H9 (cell line): ENCODE data around the gene OR2G3. TPM values are rescaled to one million over a fixed set of nuclear protein-coding genes. Genes with fewer than 3 reads are reported as not detected.

Source experiments
- DNase-seq: peaks from one replicate; pipeline ENCODE4 v3.0.0-alpha.2; 2017
- H2AFZ ChIP-seq: one replicate; pipeline ENCODE4 v1.6.1; 2013; ENCODE audit warnings: mild to moderate bottlenecking, low read length, control low read depth, moderate library complexity
- H2AK5ac ChIP-seq: 2 replicates; pipeline ENCODE4 v1.6.1; 2013; ENCODE audit warnings: low read length, control low read depth, mixed read lengths; ENCODE audit not compliant: insufficient read length
- H2BK120ac ChIP-seq: one replicate; pipeline ENCODE4 v1.6.1; 2013; ENCODE audit warnings: low read depth, mild to moderate bottlenecking, low read length, control low read depth, inconsistent platforms; ENCODE audit not compliant: poor library complexity, severe bottlenecking
- H2BK12ac ChIP-seq: 2 replicates; pipeline ENCODE4 v1.6.1; 2013; ENCODE audit warnings: low read length, control low read depth, mixed read lengths, low read depth; ENCODE audit not compliant: insufficient read length
- H2BK15ac ChIP-seq: 2 replicates; pipeline ENCODE4 v1.6.1; 2013; ENCODE audit warnings: low read depth, low read length, control low read depth
- H2BK20ac ChIP-seq: one replicate; pipeline ENCODE4 v1.6.1; 2013; ENCODE audit warnings: low read depth, mild to moderate bottlenecking, low read length, control low read depth, inconsistent platforms; ENCODE audit not compliant: poor library complexity, severe bottlenecking
- H2BK5ac ChIP-seq: 2 replicates; pipeline ENCODE4 v1.6.1; 2013; ENCODE audit warnings: low read length, control low read depth, mixed read lengths; ENCODE audit not compliant: insufficient read length
- H3K14ac ChIP-seq: 2 replicates; pipeline ENCODE4 v1.6.1; 2013; ENCODE audit warnings: low read length, control low read depth; ENCODE audit not compliant: insufficient read depth
- H3K18ac ChIP-seq: 2 replicates; pipeline ENCODE4 v1.6.1; 2013; ENCODE audit warnings: low read depth, mild to moderate bottlenecking, mixed read lengths, low read length, control low read depth; ENCODE audit not compliant: insufficient read length
- H3K23ac ChIP-seq: 2 replicates; pipeline ENCODE4 v1.6.1; 2013; ENCODE audit warnings: low read length, control low read depth, mixed read lengths, low read depth; ENCODE audit not compliant: insufficient read length
- H3K23me2 ChIP-seq: 2 replicates; pipeline ENCODE4 v1.6.1; 2013; ENCODE audit warnings: low read depth, mild to moderate bottlenecking, mixed read lengths, low read length, control low read depth; ENCODE audit not compliant: insufficient read length, poor library complexity, severe bottlenecking
- H3K27ac ChIP-seq: 2 replicates; pipeline ENCODE4 v1.5.1; 2013; ENCODE audit warnings: low read length, control low read depth, mixed read lengths, low read depth; ENCODE audit not compliant: insufficient read length
- H3K27me3 ChIP-seq: 2 replicates; pipeline ENCODE4 v1.6.1; 2013; ENCODE audit warnings: low read length, control low read depth, inconsistent platforms; ENCODE audit not compliant: insufficient read depth
- H3K4ac ChIP-seq: 2 replicates; pipeline ENCODE4 v1.6.1; 2013; ENCODE audit warnings: low read depth, mild to moderate bottlenecking, control low read depth, inconsistent platforms, low read length, moderate library complexity
- H3K4me1 ChIP-seq: 2 replicates; pipeline ENCODE4 v1.6.1; 2013; ENCODE audit warnings: low read length, control low read depth, inconsistent platforms; ENCODE audit not compliant: insufficient read depth
- H3K4me2 ChIP-seq: 2 replicates; pipeline ENCODE4 v1.6.1; 2013; ENCODE audit warnings: low read length, control low read depth, mixed read lengths; ENCODE audit not compliant: insufficient read length, insufficient read depth
- H3K56ac ChIP-seq: 2 replicates; pipeline ENCODE4 v1.6.1; 2013; ENCODE audit warnings: low read depth, mild to moderate bottlenecking, mixed read lengths, low read length, control low read depth; ENCODE audit not compliant: insufficient read length
- H3K79me1 ChIP-seq: 2 replicates; pipeline ENCODE4 v1.6.1; 2013; ENCODE audit warnings: low read depth, mild to moderate bottlenecking, moderate library complexity, low read length, control low read depth, inconsistent platforms; ENCODE audit not compliant: insufficient read depth, poor library complexity, severe bottlenecking
- H3K79me2 ChIP-seq: 2 replicates; pipeline ENCODE4 v1.6.1; 2013; ENCODE audit warnings: low read length, control low read depth, inconsistent platforms; ENCODE audit not compliant: insufficient read depth
- H3K9ac ChIP-seq: 2 replicates; pipeline ENCODE4 v1.6.1; 2013; ENCODE audit warnings: low read length, control low read depth, mixed read lengths; ENCODE audit not compliant: insufficient read length; ENCODE audit errors: extremely low read depth
- H3K9me3 ChIP-seq: one replicate; pipeline ENCODE4 v1.6.1; 2013; ENCODE audit warnings: low read depth, low read length, inconsistent platforms; ENCODE audit not compliant: control insufficient read depth
- H3T11ph ChIP-seq: one replicate; pipeline ENCODE4 v1.6.1; 2013; ENCODE audit warnings: mild to moderate bottlenecking, low read length, control low read depth, inconsistent platforms
- H4K20me1 ChIP-seq: one replicate; pipeline ENCODE4 v1.6.1; 2013; ENCODE audit not compliant: control insufficient read depth, insufficient read length, insufficient read depth
- H4K5ac ChIP-seq: 2 replicates; pipeline ENCODE4 v1.6.1; 2013; ENCODE audit warnings: low read depth, mild to moderate bottlenecking, mixed read lengths, low read length, control low read depth; ENCODE audit not compliant: insufficient read length
- H4K8ac ChIP-seq: replicated peaks from 2 replicates; pipeline ENCODE4 v1.6.1; 2013; ENCODE audit warnings: low read length, control low read depth, mixed read lengths, low read depth; ENCODE audit not compliant: insufficient read length
- H4K91ac ChIP-seq: 2 replicates; pipeline ENCODE4 v1.6.1; 2013; ENCODE audit warnings: low read depth, mild to moderate bottlenecking, moderate library complexity, mixed read lengths, low read length, control low read depth; ENCODE audit not compliant: insufficient read length
- H3K27ac Mint-ChIP-seq, 3 experiments: 2 replicates in 2 of 3; 3 replicates in 1 of 3; pipeline ENCODE4 v1.8.0; 2020 to 2021; ENCODE audit warnings: mixed read lengths in 3 of 3, mild to moderate bottlenecking in 1 of 3, moderate library complexity in 1 of 3
- H3K27me3 Mint-ChIP-seq: 2 replicates; pipeline ENCODE4 v1.8.0; 2021; ENCODE audit warnings: low read depth, mild to moderate bottlenecking, moderate library complexity, mixed read lengths
- H3K36me3 Mint-ChIP-seq, 3 experiments: 2 replicates in 2 of 3; 3 replicates in 1 of 3; pipeline ENCODE4 v1.8.0; 2020 to 2021; ENCODE audit warnings: low read depth in 3 of 3, mixed read lengths in 3 of 3; ENCODE audit not compliant: insufficient read depth in 1 of 3
- H3K4me1 Mint-ChIP-seq, 2 experiments: 2 replicates each; pipeline ENCODE4 v1.8.0; 2020; ENCODE audit warnings: mixed read lengths in 2 of 2
- H3K4me3 Mint-ChIP-seq, 2 experiments: 2 replicates in 1 of 2; 3 replicates in 1 of 2; pipeline ENCODE4 v1.8.0; 2020 to 2021; ENCODE audit warnings: mild to moderate bottlenecking in 2 of 2, mixed read lengths in 2 of 2, moderate library complexity in 1 of 2
- H3K9me3 Mint-ChIP-seq, 2 experiments: 2 replicates in 1 of 2; 3 replicates in 1 of 2; pipeline ENCODE4 v1.8.0; 2020; ENCODE audit warnings: mild to moderate bottlenecking in 2 of 2, mixed read lengths in 2 of 2, moderate library complexity in 1 of 2
- CTCF ChIP-seq: fragments of 200-600 bp; sonication (generic); conservative IDR thresholded peaks from 3 replicates; pipeline ENCODE4 v1.8.0; 2021; ENCODE audit warnings: antibody characterized with exemption, mild to moderate bottlenecking
- total RNA-seq: library from RNA; stranded (reverse); gene quantifications from 2 replicates; pipeline ENCODE4 v1.2.1, GENCODE V29; 2021

OR2G3 gene
- total RNA-seq, 1 experiment from 2014 or later, result not detected

- Histone ChIP-seq H3K27ac (no peak overlapping the region), H3K27me3 (no peaks in the 10 kb centered on the region), H4K5ac (no peak overlapping the region), H4K8ac (no peak overlapping the region), H4K91ac (no peak overlapping the region), H3T11ph (no peak overlapping the region), H4K20me1 (no peaks in the 10 kb centered on the region), H3K4me2 (no peak overlapping the region), H2BK15ac (no peak overlapping the region), H3K18ac (no peak overlapping the region), H3K79me1 (no peaks in the 10 kb centered on the region), H3K4me1 (no peaks in the 10 kb centered on the region; the same call in 1 of the 2 replicates), H2AK5ac (no peak overlapping the region), H3K79me2 (no peaks in the 10 kb centered on the region), H3K9me3 (no peaks in the 10 kb centered on the region), H3K23me2 (no peaks in the 10 kb centered on the region), H2BK12ac (no peak overlapping the region), H3K56ac (no peak overlapping the region), H2AFZ (no peak overlapping the region), H3K9ac (no peak overlapping the region), H2BK20ac (no peak overlapping the region), H2BK120ac (no peak overlapping the region), H3K14ac (no peak overlapping the region), H2BK5ac (no peak overlapping the region), H3K23ac (no peak overlapping the region), H3K4ac (no peak overlapping the region)
- Mint-ChIP-seq H3K9me3 (peaks cover 4 to 6% of the 10 kb centered on the region in 2 experiments; a peak in 3 of 5 replicates), H3K27me3 (no peaks in the 10 kb centered on the region), H3K4me1 (peaks cover 0 to 3% of the 10 kb centered on the region in 2 experiments; a peak in 2 of 4 replicates), H3K4me3 (no peak overlapping the region), H3K36me3 (no peaks in the 10 kb centered on the region; a peak in 1 of 7 replicates), H3K27ac (no peak overlapping the region)
- TF ChIP-seq CTCF, result no peak
- DNase-seq, result no peak
These were observed 30.7 kb upstream of the OR2G3 start for GRCh38 chr1:247574664-247575063.
